CD4-positive, alpha-beta T cell treated with Interleukin-21 for 1 hour (primary cell): ENCODE results near the gene EPHA4.
A peak's percentile ranks its signal among the peaks of the same experiment; 100 is the strongest.

Experiments used
- DNase-seq: peaks from one replicate; pipeline ENCODE4 v3.0.0-alpha.2; 2020

Gene EPHA4

DNA sequence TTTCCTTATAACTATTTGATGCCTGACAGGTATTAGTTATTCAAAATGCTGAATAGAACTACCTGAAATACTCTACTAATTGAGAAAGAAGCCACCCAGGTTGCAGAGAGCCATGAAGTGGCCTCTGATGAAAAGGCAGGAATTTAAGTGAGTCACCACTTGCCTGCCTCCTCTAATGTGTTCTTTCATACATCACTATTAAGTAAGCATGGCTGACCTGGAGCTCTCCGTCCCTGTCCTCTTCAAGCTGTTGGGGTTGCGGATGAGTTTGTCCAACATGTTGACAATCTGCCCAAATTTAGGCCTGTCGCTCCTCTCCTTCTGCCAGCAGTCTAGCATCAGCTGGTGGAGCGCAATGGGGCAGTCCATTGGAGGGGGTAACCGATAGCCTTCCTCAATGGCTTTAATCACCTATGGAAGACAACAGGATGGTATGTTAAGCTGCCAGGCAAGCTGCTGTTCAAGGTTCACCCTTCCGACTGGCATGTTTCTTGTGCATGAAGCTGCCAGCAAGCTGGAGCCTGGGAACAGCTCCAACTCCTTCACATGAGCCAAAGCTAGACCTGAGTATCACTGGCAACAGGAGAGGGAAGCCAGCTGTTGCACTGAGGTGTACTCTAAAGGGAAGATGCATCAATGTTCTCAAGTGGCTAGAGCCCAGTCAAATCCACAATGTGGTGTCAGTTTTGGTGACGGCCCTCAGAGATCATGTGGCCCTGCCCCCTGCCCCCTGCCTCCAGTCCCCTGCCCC lies 142.2 kb downstream of the EPHA4 start:
- DNase-seq, result no peak

GRCh38 chr2:221428896-221429295 lies 143.2 kb downstream of the EPHA4 start:
- DNase-seq, result no peak

- no peak for DNase-seq
Observed at GRCh38 chr2:221426929-221427328, 145.2 kb downstream of the EPHA4 start.

GRCh38 chr2:221425891-221426290 lies 146.2 kb downstream of the EPHA4 start:
- DNase-seq, result no peak

DNA sequence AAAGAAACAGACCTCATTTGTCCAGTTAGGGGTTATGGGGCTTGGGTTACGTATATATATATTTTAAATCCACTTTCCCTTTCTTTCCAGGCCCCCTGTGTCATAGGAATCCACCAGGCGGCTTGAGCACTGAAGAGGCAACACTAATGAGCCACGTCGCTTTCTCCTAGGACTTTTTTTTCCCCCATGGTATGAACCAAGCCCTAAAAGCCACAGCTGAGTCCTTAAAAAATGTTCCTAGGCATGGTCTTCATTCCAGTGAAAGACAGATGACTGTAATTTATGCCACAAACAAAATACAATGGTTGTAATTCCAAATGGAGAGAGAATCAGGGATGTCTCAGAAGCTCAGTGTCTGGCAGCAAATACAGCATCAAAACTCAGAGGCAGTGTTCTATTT lies 146.8 kb downstream of the EPHA4 start:
- no peak for DNase-seq

- no peak for DNase-seq
Observed at GRCh38 chr2:221423210-221423804, 148.8 kb downstream of the EPHA4 start.

DNA sequence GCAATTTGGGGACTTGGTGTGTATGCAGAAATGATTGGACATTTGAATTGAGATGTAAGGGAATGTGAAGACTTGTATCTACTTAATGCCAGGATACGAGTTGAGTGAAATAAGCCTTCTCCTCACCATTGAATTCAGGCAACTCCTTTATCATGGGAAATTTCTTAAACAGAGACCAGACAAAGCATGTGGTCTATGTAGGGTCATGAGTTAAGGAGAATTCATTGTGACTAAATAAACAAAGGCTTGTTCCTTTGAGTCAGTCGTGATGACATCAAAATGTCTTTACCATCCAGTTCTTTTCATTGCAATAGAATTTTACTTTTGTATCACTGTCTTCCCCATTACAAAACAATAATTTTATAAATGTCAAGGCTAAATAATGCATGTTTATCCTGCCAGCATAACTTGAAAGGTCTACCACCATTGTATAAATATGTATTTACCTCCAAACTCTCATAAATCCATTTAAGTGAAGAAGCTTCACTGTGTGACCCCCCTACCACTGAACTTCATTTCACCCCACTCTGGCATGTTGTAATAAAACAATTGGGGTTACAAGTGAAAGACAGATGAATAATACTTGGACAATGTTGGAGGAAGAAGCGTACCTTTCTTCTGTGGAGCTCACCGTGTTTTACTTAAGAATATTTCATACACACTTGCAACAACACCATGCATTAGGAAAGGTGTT lies 149.4 kb downstream of the EPHA4 start:
- DNase-seq, result no peak

- DNase-seq, result peak; percentile 18
Observed at GRCh38 chr2:221420245-221420644, 151.9 kb downstream of the EPHA4 start.

- no peak for DNase-seq
Observed at GRCh38 chr2:221415789-221416188, 156.3 kb downstream of the EPHA4 start.

GRCh38 chr2:221412978-221413377 lies 159.1 kb downstream of the EPHA4 start:
- DNase-seq, result no peak

GRCh38 chr2:221410487-221410886 lies 161.6 kb downstream of the EPHA4 start:
- no peak for DNase-seq

DNA sequence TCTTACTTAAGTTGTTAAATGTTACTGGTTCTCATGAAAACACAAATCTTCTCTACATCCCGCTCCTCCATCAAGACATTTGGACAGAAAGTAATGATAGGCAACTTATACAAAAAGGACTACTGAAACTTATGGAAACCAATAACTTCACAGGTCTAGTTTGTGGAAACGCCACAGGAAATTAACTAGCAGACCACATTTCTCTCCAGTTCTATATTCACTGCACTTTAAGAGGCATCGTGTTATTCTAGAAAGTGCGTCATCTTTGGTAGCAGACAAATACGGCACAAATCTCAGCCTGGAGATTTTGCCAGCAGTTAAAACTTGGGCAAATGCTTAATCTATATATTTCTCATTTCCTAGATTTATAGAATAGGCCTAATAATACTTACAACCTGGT lies 164.3 kb downstream of the EPHA4 start:
- no peak for DNase-seq

DNA sequence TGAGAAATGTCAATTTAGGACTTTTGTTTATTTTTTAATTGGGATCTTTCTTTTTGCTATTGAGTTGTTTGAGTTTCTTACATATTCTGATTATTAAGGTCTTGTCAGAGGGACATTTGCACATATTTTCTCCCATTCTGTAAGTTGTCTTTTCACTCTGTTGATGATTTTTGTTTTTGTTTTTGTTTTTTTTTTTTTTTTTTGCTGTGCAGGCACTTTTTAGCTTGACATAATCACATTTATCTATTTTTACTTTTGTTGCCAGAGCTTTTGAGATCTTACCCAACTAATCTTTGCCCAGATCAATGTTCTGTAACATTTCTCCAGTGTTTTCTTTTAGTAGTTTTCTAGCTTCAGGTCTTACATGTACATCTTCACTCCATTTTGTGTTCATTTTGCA lies 166.6 kb downstream of the EPHA4 start:
- no peak for DNase-seq

- no peak for DNase-seq
Observed at GRCh38 chr2:221402072-221402471, 170.0 kb downstream of the EPHA4 start.

DNA sequence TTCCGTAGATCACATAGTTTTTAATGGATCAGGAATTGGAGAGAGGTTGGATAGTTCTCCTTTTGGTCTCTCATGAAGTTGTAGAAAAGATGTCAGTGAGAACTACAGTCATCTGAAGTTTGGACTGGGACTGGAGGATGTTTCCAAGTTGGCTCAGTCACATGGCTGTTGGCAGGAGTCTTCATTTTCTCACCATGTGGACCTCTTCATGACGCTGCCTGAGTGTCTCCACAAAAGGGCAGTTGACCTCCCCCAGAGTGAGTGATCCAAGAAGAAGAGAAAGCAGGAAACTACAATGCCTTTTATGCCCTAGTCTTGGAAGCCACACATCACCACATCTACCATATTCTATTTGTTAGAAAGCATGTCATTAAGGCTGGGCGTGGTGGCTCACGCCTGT lies 171.7 kb downstream of the EPHA4 start:
- DNase-seq, result no peak

GRCh38 chr2:221399183-221399582 lies 172.9 kb downstream of the EPHA4 start:
- no peak for DNase-seq

GRCh38 chr2:221397187-221397586 lies 174.9 kb downstream of the EPHA4 start:
- DNase-seq, result no peak

DNA sequence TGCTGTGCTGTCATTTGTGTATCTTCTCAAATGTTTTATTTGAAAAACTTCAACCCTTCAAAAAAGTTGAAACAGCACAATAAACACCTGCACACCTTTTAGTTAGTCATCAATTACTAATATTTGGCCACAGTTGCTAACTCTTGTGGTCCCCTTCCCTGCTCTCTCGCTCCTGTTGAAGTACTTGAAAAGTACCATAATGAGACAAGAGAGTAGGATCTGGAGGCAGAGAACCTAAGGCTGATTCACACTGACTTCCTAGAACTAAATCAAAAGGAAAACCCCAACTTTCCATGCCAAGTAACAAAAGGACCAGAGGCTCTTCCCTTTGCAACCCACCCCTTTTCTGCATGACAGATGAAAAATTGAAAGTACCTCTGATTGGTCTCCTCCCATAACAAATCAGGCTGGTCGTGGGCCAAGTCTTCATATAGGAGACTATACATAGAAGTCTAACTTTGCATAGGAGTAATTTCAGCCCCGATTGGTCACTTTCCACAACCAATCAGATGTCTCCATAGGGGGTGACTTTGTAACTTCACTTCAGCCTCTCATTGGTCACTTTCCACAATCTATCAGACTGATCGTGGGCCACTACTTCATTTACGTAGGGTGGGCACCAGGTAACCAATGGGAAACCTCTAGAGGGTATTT lies 179.7 kb downstream of the EPHA4 start:
- no peak for DNase-seq

- DNase-seq, result no peak
Observed at GRCh38 chr2:221390878-221391277, 181.2 kb downstream of the EPHA4 start.

DNA sequence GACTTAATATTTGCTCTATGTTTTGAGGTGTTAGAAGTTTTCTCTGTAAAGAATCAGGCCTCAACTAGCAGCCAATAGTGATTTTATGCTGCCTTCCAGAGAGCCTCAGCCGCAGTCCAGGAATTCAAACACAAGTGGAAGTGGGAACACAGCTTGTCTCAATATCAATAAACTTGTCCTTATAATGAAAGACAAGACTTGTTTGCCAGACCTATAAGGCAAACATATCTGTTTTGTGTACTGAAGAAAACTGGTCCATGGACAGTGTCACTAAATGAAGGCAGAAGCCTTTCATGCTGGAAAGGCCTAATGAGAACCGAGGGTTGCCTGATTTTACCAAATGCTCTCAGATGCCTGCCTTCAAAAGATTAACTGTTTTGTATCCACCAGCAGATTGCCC lies 182.2 kb downstream of the EPHA4 start:
- no peak for DNase-seq

GRCh38 chr2:221389421-221389820 lies 182.7 kb downstream of the EPHA4 start:
- no peak for DNase-seq

GRCh38 chr2:221388891-221389290 lies 183.2 kb downstream of the EPHA4 start:
- DNase-seq, result no peak

DNA sequence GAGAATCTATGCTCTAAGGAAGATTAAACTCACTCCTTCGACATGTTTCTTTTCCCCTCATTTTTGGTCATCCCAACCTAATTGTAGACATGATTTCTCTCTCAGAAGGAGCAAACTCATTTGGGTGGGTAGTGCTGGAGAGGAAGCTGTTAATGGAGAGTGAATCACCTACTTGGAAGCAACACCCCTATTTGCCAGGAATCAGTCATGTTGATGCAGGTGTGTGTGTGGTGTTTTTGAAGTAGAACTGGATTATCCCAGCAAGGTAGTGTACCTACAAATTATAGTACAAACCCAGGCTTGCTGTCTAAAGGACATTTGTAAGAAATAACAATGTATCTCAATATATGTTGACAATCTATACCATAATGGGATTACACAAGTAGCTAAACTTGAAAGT lies 186.4 kb downstream of the EPHA4 start:
- no peak for DNase-seq
